ENCODE measurements around the gene MSH5.

- TF ChIP-seq RAD21 (conservative IDR thresholded peaks at IDR 0.05) (no peak), REST (IDR thresholded peaks at IDR 0.05; ENCODE audit: borderline replicate concordance) (no peak), EZH2 (IDR thresholded peaks at IDR 0.05; ENCODE audit: borderline replicate concordance, insufficient read depth, low read length, poor library complexity, severe bottlenecking) (no peak), POLR2AphosphoS5 (IDR thresholded peaks at IDR 0.05) (no peak), EP300 (conservative IDR thresholded peaks at IDR 0.05; ENCODE audit: poor library complexity, severe bottlenecking) (no peak), SMC3 (conservative IDR thresholded peaks at IDR 0.05; ENCODE audit: poor library complexity) (no peak)
- TF ChIP-seq, protein P1, sequence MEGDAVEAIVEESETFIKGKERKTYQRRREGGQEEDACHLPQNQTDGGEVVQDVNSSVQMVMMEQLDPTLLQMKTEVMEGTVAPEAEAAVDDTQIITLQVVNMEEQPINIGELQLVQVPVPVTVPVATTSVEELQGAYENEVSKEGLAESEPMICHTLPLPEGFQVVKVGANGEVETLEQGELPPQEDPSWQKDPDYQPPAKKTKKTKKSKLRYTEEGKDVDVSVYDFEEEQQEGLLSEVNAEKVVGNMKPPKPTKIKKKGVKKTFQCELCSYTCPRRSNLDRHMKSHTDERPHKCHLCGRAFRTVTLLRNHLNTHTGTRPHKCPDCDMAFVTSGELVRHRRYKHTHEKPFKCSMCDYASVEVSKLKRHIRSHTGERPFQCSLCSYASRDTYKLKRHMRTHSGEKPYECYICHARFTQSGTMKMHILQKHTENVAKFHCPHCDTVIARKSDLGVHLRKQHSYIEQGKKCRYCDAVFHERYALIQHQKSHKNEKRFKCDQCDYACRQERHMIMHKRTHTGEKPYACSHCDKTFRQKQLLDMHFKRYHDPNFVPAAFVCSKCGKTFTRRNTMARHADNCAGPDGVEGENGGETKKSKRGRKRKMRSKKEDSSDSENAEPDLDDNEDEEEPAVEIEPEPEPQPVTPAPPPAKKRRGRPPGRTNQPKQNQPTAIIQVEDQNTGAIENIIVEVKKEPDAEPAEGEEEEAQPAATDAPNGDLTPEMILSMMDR (IDR thresholded peaks at IDR 0.05; ENCODE audit: poor library complexity, severe bottlenecking): no peak
These were observed 21.5 kb downstream of the MSH5 start for GRCh38 chr6:31761343-31761742.

Data from neural cell (in vitro differentiated cells).